NCI-H748 treated with DMSO at 0.1 percent for 48 hours (cell line): Measurements from ENCODE around the gene DUS1L.

Source experiments
- DNase-seq: peaks from one replicate; lab custom pipeline; 2025; lab: John Stamatoyannopoulos, UW

The DUS1L gene

DNA sequence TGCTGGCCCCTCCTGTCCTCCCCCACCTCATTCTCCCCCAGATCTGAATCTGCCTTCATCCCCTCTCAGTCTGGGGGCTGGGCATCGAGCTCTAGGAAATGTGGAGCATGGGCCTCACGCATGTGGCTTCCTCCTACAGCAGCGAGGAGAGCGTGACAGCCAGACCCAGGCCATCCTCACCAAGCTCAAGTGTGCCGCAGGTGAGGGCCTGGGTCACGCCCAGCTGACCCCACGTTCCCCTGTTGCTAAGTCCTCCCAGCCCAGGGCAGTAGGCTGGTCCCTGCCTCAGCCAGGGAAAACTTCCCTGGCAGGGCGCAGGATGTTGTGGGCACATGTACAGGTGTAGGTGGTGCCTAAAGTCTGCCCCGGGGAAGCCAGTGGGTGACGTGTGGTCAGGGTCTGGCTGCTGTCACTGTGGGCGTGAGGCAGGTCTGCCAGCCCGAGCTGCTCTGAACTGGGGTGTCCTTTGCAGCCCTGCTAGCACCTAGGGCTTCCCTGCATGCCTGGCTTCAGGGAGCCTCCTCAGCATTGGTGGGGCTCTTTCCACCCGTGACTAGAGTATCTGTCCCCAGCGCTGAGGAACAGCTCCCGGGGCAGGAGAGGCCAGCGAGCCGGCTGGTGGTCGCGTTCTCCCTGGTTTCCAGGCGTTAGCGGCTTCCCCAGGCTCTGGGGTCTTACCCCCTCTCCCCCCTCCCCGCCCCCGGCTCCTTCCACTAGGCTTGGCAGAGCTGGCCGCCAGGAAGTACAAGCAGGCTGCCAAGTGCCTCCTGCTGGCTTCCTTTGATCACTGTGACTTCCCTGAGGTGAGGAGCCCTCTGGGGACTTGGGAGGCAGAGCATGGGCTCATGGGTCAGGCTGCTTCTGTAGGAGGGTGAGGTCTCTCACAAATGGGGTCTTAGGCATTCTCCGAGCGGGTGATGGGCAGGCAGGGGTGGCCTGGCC lies 10.3 kb downstream of the DUS1L start:
- DNase-seq, result no peak

DNA sequence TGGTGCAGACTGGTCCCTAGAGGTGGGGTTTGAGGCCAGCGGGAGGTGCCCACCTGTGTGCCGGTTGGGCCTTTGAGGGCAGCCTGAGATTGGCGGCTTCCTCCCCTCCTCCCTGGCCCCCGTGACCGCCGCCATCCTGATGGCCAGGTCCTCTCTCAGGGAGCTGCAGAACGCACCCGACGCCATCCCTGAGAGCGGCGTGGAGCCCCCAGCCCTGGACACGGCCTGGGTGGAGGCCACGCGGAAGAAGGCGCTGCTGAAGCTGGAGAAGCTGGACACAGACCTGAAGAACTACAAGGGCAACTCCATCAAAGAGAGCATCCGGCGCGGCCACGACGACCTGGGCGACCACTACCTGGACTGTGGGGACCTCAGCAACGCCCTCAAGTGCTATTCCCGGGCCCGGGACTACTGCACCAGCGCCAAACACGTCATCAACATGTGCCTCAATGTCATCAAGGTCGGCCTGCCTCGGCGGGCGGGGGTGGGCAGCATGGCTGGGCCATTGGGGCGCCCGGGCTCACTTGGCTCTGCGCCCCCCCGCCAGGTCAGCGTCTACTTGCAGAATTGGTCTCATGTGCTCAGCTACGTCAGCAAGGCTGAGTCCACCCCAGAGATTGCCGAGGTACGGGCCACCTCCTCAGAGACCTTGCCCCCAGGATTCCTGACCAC lies 11.1 kb downstream of the DUS1L start:
- no peak for DNase-seq

DNA sequence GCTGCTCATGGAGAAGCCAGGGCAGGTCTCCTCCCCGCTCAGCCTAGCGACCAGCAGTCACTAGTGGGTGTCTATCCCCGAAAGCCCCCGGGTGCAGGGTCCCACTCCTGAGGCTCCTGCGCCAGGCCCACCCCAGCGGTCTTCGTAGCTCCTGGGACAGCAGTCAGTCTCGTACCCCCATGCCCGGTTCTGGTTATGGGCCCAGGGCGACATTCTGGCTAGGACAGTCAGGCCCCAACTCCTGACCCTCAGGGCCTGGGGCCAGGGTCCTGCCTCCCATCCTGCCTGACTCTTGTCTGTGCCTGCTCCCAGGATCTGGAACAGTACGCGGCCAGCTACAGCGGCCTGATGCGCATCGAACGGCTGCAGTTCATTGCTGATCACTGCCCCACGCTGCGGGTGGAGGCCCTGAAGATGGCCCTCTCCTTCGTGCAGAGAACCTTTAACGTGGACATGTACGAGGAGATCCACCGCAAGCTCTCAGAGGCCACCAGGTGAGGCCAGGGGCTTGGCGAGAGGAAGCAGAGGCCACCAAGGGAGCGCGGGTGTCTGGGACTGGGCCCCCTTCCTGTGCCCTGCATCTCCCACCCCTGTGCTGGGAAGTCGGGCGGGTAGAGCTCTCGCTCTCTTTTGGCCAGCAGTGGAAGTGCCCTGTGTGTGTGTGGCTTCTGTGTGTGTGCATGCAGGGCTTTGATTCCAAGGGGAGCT lies 11.9 kb downstream of the DUS1L start:
- no peak for DNase-seq

DNA sequence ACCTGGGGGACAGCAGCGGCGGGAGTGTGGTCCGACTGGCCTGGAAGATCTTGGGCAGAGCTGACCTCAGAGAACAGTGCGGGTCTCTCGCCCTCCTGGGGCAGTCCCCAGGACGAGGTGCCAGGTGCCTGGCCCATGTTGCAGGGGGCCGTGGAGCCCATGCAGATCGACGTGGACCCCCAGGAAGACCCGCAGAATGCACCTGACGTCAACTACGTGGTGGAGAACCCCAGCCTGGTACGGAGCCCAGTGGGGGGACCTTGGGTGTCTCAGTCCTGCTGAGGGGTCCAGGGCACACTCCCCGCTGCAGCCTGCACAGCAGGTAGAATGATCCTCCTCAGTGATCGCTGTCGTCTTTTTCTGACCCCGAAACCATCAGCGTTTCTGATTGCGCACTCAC lies 12.5 kb downstream of the DUS1L start:
- DNase-seq, result no peak

DNA sequence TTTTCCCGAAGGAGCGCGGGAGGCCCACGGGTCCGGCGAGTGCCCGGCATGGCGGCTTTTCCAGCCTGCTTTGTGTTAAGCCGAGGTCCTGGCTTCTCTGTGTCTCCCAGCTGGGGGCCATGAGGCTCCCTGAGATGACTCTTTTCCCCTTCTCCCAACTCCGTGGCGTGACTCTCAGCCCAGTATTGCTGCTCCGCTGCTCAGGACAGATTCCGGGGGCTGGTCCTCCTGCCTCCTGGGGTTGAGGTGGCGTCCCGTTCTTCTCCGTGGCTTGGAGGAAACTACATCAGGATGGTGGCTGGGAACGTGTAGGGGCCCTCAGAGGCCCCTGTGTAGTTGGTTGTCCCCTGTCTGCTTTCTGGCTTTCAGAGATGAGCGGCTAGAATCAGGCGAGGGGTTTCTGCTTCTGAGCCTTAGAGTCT lies 13.0 kb downstream of the DUS1L start:
- DNase-seq, result no peak

DNA sequence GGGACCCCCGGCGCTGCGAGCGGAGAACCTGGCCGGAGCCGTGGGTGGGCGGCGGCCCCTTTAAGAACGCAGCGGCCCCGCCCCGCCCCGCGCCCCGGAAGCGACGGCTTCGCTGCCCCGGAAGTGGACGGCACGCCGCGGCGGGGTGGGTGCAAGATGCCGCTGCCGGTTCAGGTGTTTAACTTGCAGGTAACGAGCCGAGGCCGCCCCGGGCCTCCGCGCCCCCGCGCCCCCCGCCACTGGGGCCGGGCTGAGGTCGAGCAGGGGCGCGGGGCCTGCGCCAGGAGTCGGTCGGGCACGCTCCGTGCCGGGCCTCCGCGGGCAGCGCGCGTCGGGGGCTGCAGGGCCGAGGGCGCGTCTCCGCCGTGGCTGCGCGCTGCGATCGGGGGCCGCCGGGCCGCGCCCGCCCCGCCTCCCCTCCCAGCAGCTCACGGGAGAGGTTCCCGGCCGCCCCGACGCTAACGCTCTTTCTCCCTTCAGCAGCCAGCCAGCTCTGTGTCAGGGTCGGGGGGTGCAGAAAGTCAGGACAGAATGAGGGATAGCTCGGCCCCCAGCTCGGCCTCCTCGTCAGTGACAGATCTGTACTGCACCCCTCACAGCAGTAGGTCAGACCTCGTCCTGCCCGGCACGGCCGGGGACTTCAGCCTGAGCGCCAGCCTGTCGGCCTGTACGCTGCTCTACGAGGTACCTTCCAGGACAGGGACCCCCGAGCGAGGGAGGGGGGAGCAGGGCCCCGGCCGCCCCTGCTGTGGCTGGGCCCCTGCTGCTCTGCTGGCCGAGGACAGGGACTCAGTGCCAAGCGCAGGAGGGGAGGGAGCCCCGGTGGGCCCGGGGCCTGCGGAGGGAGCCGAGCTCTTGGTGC lies 13.6 kb downstream of the DUS1L start, which contains the start of the genes GPS1 and RFNG:
Gene GPS1 (plus strand): TSS at position 123 of the 862 bp plus-strand sequence. CDS start 34 bp downstream, at position 157.
Gene RFNG (minus strand): TSS at position 36 of the 862 bp plus-strand sequence. CDS start 45 bp downstream, outside the sequence.
- DNase-seq, result peak; percentile 41

DNA sequence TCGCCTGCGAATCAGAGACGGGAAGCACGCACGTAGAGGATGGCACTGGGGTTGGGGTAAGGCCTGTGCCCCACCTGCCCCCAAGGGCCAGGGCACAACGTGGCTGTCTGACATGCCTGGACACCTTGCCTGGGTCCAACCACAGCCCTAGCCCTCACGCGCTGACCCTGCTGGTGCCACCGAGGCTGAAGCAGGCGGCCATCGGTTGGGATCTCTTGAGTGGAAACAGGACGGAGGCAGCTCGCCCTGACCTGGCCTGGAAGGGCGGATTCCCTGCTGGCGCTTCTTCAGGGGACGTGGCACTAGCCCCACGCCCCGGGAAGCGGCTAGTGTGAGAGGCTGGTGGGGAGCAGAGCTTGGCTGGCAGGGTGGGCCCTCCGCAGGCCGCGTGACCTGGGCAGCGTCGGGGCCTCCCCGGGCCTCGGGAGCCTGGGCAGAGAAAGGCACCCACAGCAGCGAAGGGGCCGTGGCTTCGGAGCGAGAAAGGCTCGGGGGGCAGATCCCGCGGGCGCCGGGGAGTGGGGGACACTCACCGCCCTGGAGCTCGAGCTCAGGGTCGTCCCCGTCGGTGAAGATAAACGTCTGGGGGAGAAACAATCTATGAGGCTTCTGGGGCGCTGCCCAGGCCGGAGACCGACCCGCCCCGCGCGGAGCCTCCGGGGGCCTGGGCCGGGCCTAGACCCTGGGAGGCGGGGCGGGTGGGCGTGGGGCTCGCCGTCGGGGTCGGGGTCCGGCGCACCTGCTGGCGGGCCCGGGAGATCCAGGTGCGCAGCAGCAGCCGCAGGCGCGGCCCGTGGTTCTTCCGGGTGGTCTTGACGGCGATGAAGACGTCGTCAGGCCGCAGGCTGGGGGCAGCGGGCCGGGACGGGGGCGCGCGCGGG lies 14.6 kb downstream of the DUS1L start:
- DNase-seq, result no peak

DNA sequence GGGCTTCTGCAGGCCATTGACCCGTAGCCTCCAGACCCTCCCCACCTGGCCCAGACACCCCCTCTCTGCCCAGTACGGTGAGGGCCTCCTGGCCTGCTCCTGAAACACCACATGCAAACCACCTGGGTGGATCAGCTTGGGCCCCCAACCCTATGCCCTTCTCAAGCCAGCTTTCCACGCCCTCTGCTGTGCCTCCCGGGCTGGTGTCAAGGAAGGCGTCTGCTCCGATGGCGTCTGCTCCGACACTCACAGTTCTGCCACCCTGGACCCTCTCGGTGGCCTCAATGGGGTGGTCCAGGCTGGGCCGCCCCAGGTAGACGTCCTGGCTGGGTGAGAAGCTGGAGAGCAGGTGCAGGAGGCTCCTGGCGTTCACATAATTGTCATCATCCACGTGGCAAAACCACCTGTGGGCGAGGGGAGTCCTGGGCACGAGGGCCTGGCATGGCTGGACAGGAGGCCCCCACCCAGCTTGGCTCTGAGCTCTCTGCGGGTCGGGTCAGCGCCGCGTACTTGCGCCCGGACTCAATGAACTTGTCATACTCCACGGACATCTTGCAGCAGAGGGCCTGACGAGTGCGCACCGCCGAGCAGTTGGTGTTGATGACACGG lies 15.3 kb downstream of the DUS1L start:
- no peak for DNase-seq

DNA sequence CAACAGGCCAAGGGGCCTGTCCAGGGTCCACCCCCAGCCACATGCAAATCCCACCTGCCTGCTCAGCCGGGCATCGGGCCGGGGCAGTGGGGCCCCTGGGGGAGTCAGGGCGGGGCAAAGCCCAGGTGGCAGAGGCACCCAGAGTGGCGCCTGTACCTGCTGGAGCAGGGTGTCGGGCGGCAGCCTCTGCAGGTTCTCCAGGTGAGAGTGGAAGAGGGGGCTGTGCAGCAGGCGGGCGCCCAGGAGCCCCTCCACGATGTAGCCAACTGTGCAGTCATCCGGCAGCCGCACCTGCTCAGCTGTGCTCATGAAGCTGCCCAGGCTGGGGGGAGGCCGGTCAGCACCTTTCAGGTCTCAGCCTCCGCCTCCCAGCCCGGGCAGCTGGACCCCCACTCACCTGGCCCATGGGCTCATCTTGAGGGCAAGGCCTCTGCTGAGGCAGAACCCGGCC lies 16.1 kb downstream of the DUS1L start:
- DNase-seq, result no peak

DNA sequence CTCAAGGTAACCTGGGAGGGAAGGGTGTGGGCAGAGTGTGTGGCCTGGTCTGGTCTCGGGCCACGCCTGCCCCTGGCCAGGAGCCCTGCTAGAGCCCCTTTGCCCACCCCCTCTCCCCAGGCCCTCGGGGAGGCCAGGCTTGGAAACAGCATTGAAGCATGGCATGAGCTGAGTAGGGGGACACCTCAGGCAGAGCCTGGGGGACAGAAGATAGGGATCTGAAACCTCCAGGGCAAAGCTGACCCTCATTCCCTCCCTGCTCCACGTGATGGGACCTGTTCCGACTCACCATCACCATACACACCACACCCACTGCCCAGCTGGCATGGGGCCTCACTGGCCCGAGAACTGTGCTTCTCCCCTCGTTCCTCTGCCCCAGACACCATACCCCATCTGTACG lies 16.5 kb downstream of the DUS1L start:
- DNase-seq, result no peak

DNA sequence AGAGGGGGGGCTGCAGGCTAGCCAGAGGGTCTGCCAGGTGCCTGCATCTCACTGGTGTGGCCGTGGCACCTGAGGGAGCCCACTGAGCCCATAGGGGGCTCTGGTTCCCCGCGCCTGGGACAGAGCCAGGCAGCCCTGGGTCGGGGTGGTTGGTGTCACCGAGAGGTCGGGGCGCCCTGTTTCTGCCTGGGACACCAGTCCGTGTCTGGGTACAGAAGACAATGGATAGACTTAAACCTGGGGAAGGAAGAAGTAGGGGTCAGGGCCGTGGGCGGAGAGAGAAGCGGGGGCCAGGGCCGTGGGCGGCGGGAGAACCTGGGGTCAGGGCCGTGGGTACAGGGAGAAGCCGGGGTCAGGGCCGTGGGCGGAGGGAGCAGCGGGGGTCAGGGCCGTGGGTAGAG lies 17.0 kb downstream of the DUS1L start:
- no peak for DNase-seq

DNA sequence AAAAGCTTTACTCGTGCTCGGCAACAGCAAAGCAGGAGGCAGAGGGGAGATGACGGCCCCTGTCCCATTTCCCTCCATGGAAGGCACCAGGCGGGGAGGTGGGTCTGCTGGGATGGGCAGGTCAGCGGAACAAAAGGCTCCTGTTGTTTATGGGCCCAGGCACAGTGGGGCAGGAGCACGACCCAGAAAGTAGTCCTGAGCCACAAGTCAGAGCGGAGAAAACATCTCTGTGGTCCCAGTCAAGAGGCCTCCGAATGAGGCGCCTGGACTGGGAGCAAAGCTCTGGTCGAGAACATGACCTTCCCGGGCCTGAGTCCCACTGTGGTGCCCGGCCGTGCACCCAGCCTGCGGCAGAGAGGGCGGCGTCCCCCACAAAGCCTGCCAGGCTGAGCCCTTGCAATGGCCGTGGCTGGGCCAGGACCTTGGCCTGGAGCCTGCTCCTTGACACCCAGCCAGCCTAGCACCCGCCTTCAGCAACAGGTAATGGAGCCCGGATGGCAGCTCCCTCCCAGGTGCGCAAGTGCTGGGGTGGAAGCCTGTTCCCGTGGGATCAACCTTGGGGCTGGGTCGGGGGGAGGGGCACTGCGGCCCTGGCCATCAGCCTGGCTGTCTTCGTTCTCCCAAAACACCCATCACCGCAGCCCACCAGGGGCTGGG lies 17.6 kb downstream of the DUS1L start:
- DNase-seq, result no peak

DNA sequence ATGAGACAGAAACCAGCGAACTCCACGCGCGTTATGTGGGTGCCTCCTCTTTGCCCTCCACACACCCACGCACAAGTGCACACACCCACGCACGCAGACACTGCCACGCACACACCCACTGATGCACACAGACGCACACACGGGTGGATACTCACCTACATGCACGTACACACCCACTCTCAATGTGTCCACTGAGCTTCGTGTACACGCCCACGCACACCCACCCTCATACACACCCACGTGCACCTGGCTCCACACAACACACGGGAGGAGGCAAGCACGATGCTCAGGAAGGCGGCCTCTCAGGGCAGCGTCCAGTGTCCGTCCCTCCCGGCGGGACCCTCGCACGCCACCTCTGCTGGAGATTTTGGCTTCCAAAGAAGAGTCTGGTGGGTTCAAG lies 18.2 kb downstream of the DUS1L start:
- DNase-seq, result no peak

DNA sequence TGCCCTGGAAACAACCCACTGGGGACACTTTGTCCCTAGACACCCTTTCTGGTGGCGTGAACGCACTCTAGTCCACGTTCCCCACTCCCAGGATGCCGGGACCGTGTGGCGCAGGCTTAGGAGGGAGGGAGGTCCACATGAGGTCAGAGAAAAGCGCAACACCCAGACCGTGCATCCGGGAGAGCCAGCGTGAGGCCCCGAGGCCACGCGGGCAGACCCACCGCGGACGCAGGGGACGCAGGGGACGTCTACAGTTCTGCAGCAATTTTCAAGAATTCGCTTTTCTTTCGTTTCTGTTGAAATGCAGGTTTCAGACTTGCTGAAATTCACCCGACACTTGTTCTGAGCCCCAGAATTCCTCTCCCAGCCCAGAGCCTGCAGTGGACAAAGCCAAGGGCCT lies 18.7 kb downstream of the DUS1L start:
- no peak for DNase-seq

DNA sequence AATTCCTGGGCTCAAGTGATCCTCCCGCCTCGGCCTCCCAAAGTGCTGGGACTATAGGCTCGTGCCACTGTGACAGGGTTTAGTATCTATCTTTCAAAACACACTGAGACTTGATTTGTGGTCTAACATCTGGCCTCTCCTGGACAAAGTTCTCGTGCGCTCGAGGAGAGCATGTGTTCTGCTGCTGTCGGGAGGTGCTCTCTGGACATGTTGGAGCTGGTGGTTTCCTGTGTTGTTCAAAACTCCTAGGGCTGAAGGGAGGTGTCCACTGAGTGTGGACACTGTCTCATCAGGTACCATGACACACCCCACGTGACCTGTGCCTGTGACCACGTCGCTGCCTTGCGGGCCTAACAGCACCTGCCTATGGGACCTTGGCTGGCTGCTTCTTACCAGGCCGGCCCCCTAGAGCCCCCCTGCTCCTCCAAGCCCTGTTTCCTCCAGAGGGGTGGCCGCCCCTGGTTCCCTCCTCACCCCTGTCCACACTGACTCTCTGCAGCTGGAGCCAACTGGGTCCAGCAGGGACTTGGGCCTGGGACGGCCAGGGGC lies 19.6 kb downstream of the DUS1L start:
- DNase-seq, result no peak

DNA sequence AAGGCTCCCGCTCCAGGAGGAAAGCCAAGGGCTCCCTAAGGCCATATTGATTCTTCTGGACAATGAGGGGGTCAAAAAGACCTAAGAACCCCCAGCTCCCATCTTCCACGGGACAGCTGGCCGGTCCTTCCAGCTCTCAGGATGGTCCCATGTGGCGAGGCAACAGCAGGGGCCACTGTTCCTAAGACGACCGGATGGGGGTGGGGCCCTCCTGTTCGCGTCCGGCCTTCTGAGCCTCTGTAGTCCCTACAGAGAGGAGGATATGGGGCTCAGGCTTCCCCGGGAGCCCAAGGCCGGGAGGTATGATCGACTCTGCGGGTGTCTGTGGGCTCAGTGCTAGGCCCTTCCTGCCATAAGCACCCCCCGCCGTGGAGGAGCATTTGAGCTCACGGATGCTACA lies 22.1 kb downstream of the DUS1L start:
- no peak for DNase-seq

DNA sequence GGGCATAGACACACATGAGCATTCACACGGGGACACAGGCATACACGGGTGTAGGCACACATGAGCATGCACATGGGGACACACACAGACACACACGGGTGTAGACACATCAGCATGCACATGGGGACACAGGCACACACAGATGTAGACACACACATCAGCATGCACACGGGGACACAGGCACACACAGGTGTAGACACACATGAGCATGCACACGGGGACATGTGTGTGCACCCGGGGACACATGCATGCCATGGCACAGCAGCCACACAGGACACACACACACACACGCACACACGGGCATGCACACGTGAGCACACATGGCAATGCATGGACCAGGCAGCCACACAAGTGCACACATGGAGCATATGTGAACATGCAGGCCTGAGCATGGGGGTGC lies 23.0 kb downstream of the DUS1L start:
- no peak for DNase-seq

DNA sequence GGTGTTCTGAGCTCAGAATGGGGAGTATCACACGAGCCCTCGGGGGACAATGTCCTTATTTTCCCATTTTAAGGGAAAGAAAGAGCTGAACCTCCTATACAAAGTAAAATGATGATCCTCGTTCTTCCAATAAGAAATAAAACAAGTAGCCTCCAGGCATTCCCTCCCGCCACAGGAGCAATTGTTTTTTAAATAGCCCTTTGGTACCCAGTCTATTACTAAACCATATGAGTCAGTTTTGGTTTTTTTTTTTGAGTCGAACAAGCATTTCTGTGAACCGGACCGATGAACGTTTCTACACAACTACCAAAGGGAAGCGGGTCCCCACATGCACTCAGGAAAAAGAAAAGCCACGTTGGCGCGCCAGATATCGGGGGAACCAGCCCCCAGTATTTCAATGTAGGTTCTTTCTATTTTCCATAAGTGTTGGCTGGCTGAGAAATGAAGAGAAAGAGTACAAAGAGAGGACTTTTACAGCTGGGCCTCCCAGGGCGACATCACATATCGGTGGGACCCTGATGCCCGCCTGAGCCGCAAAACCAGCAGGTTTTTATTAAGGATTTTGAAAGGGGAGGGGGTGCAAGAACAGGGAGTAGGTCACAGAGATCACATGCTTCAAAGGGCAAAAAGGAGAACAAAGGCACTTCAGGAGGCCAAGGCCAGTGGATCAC lies 24.3 kb downstream of the DUS1L start:
- no peak for DNase-seq
